ENCODE data around the gene MIPOL1.
A peak's percentile ranks its signal among the peaks of the same experiment; 100 is the strongest.
"Not testable (repeated sequence)": the region's sequence is repeated elsewhere in the genome, so short reads cannot be mapped to it uniquely, and the experiment has no call there.

MIPOL1 gene

GRCh38 chr14:37172936-37173614 lies 24.7 kb upstream of the MIPOL1 start:
- no peak for DNase-seq (ENCODE audit: low read depth)
- peak overlapping the region; percentile 80 for H3K4me3 ChIP-seq (replicated peaks; ENCODE audit: low read depth, low read length)
- TF ChIP-seq, protein P1, sequence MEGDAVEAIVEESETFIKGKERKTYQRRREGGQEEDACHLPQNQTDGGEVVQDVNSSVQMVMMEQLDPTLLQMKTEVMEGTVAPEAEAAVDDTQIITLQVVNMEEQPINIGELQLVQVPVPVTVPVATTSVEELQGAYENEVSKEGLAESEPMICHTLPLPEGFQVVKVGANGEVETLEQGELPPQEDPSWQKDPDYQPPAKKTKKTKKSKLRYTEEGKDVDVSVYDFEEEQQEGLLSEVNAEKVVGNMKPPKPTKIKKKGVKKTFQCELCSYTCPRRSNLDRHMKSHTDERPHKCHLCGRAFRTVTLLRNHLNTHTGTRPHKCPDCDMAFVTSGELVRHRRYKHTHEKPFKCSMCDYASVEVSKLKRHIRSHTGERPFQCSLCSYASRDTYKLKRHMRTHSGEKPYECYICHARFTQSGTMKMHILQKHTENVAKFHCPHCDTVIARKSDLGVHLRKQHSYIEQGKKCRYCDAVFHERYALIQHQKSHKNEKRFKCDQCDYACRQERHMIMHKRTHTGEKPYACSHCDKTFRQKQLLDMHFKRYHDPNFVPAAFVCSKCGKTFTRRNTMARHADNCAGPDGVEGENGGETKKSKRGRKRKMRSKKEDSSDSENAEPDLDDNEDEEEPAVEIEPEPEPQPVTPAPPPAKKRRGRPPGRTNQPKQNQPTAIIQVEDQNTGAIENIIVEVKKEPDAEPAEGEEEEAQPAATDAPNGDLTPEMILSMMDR (IDR thresholded peaks at IDR 0.05; ENCODE audit: low read length, missing control alignments): no peak

- H3K4me3 ChIP-seq (replicated peaks; ENCODE audit: low read depth, low read length): no peak overlapping the region
- no peak for DNase-seq (ENCODE audit: low read depth)
- TF ChIP-seq, protein P1 (IDR thresholded peaks at IDR 0.05; ENCODE audit: low read length, missing control alignments): no peak
These were observed 17.7 kb upstream of the MIPOL1 start for GRCh38 chr14:37179896-37180502.

GRCh38 chr14:37180886-37181285 lies 16.9 kb upstream of the MIPOL1 start:
- not testable (repeated sequence) for H3K4me3 ChIP-seq (replicated peaks; ENCODE audit: low read depth, low read length); DNase-seq (ENCODE audit: low read depth)

DNA sequence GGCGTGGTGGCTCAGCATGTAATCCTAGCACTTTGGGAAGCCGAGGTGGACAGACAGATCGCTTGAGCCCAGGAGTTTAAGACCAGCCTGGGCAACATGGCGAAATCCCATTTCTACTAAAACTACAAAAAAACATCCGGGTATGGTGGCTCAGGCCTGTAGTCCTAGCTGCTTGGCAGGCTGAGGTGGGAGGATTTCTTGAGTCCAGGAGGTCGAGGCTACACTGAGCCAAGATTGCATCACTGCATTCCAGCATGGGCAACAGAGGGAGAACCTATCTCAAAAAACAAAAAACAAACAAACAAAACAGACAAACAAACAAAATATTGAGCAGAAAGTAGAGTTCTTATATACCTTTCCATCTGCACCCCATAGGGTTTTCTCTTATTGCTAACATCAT lies 16.3 kb upstream of the MIPOL1 start:
- TF ChIP-seq, protein P1 (IDR thresholded peaks at IDR 0.05; ENCODE audit: low read length, missing control alignments): no peak
- no peak overlapping the region for H3K4me3 ChIP-seq (replicated peaks; ENCODE audit: low read depth, low read length)
- no peak for DNase-seq (ENCODE audit: low read depth)

DNA sequence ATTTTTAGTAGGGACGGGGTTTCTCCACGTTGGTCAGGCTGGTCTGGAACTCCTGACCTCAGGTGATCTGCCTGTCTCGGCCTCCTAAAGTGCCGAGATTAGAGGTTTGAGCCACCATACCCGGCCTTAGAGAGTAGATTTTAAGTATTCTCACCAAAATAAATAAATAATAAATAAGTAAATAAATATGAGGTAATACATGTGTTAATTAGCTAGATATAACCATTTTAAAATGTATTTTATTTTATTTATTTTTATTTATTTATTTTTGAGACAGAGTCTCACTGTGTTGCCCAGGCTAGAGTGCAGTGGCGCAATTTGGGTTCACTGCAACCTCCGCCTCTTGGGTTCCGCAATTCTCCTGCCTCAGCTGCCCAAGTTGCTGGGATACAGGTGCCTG lies 13.2 kb upstream of the MIPOL1 start:
- H3K4me3 ChIP-seq (replicated peaks; ENCODE audit: low read depth, low read length); DNase-seq (ENCODE audit: low read depth): not testable (repeated sequence)

- TF ChIP-seq, protein P1 (IDR thresholded peaks at IDR 0.05; ENCODE audit: low read length, missing control alignments): no peak
- no peak overlapping the region for H3K4me3 ChIP-seq (replicated peaks; ENCODE audit: low read depth, low read length)
- no peak for DNase-seq (ENCODE audit: low read depth)
These were observed 12.1 kb upstream of the MIPOL1 start for GRCh38 chr14:37185670-37186069.

DNA sequence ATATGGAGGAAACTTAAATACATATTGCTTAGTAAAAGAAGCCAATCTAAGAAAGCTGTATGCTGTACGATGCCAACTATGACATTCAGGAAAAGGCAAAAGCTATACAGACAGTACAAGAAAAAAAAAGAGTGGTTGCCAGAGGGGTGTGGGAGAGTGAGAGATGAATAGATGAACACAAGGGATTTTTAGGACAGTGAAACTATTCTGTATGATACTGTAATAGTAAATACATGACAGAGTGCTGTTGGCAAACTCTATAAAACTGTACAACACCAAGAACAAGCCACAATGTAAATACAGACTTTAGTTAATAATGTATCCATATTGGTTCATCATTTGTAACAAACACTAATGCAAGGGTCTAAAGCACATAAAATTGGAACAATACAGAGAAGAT lies 10.9 kb upstream of the MIPOL1 start:
- H3K4me3 ChIP-seq (replicated peaks; ENCODE audit: low read depth, low read length): no peak overlapping the region
- TF ChIP-seq, protein P1 (IDR thresholded peaks at IDR 0.05; ENCODE audit: low read length, missing control alignments): no peak
- no peak for DNase-seq (ENCODE audit: low read depth)

DNA sequence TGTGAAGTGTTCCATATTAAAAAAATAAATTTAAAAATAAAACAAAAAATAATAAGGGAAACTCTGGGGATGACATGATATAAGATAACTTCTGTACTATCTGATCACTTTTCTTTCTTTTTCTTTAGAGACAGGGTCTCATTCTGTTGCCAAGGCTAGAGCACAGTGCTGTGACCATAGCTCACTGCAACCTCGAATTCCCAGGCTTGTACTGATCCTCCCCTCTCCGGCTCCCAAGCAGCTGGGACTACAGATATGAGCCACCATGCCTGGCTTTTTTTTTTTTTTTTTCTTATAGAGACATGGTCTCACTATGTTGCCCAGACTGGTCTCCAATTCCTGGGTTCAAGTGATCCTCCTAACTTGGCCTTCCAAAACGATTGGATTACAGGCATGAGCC lies 10.4 kb upstream of the MIPOL1 start:
- no peak overlapping the region for H3K4me3 ChIP-seq (replicated peaks; ENCODE audit: low read depth, low read length)
- DNase-seq (ENCODE audit: low read depth): no peak
- TF ChIP-seq, protein P1 (IDR thresholded peaks at IDR 0.05; ENCODE audit: low read length, missing control alignments): no peak

GRCh38 chr14:37187840-37188577 lies 9.7 kb upstream of the MIPOL1 start:
- not testable (repeated sequence) for H3K4me3 ChIP-seq (replicated peaks; ENCODE audit: low read depth, low read length); DNase-seq (ENCODE audit: low read depth)

GRCh38 chr14:37189733-37190132 lies 8.0 kb upstream of the MIPOL1 start:
- H3K4me3 ChIP-seq (replicated peaks; ENCODE audit: low read depth, low read length); DNase-seq (ENCODE audit: low read depth): not testable (repeated sequence)

All from fibroblast of pulmonary artery (primary cell).